ENCODE data around the gene GRIA4. TPM values are rescaled to one million over a fixed set of nuclear protein-coding genes. Genes with fewer than 3 reads are reported as not detected.

Gene GRIA4
- total RNA-seq, 5 donors from 2014 or later (not counting 1 experiment from before 2014, with no cell fraction given), result 0.09 TPM; not detected in 4

DNA sequence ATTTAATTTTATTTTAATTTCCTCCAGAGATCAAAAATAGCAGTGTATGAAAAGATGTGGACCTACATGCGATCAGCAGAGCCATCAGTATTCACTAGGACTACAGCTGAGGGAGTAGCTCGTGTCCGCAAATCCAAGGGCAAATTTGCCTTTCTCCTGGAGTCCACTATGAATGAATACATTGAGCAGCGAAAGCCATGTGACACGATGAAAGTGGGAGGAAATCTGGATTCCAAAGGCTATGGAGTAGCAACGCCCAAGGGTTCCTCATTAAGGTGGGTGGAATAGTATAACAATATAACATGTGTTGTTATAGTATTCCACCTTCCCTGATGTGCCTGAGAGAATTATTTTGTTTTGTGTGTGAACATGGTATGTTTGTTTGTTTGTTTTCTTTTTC is 323.8 kb downstream of the GRIA4 start:
- Mint-ChIP-seq H3K9me3 (no peaks in the 10 kb centered on the region), H3K27me3 (no peaks in the 10 kb centered on the region), H3K4me3 (no peak overlapping the region), H3K36me3 (no peaks in the 10 kb centered on the region), H3K4me1 (no peaks in the 10 kb centered on the region), H3K27ac (no peak overlapping the region)
- ChIA-PET CTCF (no interaction called here), POLR2A (no interaction called here)
- DNase-seq, result no peak
- 89% methylated on average over 4 of the region's 6 CpGs for whole genome bisulfite sequencing (ENCODE audit: insufficient coverage)
- Histone ChIP-seq H3K4me3 (ENCODE audit: control insufficient read depth in 1 of 2, extremely low read depth in 1 of 2, low read length in 1 of 2) (no peak overlapping the region), H3K4me1 (ENCODE audit: control insufficient read depth in 1 of 2, extremely low read depth in 1 of 2, insufficient read depth in 2 of 2, low read length in 2 of 2) (no peaks in the 10 kb centered on the region), H3K27ac (ENCODE audit: low read length) (no peak overlapping the region), H3K36me3 (ENCODE audit: control insufficient read depth in 2 of 2, extremely low read depth in 1 of 2, insufficient read depth in 1 of 2, low read length in 1 of 2) (no peaks in the 10 kb centered on the region), H3K27me3 (replicated peaks in 1 of 2; ENCODE audit: control insufficient read depth in 2 of 2, extremely low read depth in 1 of 2, insufficient read depth in 2 of 2, low read length in 1 of 2) (no peaks in the 10 kb centered on the region), H3K9me3 (no peaks in the 10 kb centered on the region)
- ATAC-seq (replicated peaks in 1 of 4), result no peak

- Mint-ChIP-seq H3K4me3 (no peak overlapping the region), H3K4me1 (no peaks in the 10 kb centered on the region), H3K36me3 (no peaks in the 10 kb centered on the region), H3K27ac (no peak overlapping the region), H3K9me3 (no peaks in the 10 kb centered on the region), H3K27me3 (no peaks in the 10 kb centered on the region)
- WGBS (ENCODE audit: insufficient coverage), result 50% methylated on average over 1 of the region's 2 CpGs
- Histone ChIP-seq H3K27ac (ENCODE audit: low read length) (no peak overlapping the region), H3K4me3 (ENCODE audit: control insufficient read depth in 1 of 2, extremely low read depth in 1 of 2, low read length in 1 of 2) (no peak overlapping the region), H3K4me1 (ENCODE audit: control insufficient read depth in 1 of 2, extremely low read depth in 1 of 2, insufficient read depth in 2 of 2, low read length in 2 of 2) (no peaks in the 10 kb centered on the region), H3K36me3 (ENCODE audit: control insufficient read depth in 2 of 2, extremely low read depth in 1 of 2, insufficient read depth in 1 of 2, low read length in 1 of 2) (no peaks in the 10 kb centered on the region), H3K27me3 (replicated peaks in 1 of 2; ENCODE audit: control insufficient read depth in 2 of 2, extremely low read depth in 1 of 2, insufficient read depth in 2 of 2, low read length in 1 of 2) (no peaks in the 10 kb centered on the region), H3K9me3 (no peaks in the 10 kb centered on the region)
- ATAC-seq (replicated peaks in 1 of 4) (no peak), DNase-seq (no peak)
- CTCF ChIA-PET, result no interaction called here
- POLR2A ChIA-PET, result no interaction called here
These were observed 325.9 kb downstream of the GRIA4 start for GRCh38 chr11:105935791-105936190.

DNA sequence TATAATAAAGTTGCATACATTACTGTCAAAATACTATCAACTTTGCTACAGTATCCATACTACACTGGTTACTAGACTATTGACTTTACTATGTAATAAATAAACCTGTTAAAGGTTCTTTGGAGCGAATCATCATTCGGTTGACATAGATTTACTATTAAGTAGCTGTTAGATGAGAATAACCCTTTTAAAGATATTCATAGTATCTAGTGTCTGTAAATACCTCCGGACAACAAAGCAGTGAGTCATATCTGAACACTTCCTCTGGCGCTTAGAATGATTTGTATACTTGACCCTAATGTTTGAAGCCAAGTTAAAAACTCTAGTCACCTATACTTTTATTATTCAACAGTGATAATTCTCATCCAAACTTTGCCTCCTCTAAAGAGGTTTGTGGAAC is 327.5 kb downstream of the GRIA4 start:
- H3K4me3 Mint-ChIP-seq, result no peak overlapping the region
- no peaks in the 10 kb centered on the region for H3K4me1 Mint-ChIP-seq
- CTCF ChIA-PET, result no interaction called here

GRCh38 chr11:105937738-105938137 is 327.9 kb downstream of the GRIA4 start:
- Mint-ChIP-seq H3K4me3 (no peak overlapping the region), H3K36me3 (no peaks in the 10 kb centered on the region), H3K4me1 (no peaks in the 10 kb centered on the region), H3K9me3 (no peaks in the 10 kb centered on the region), H3K27ac (no peak overlapping the region), H3K27me3 (no peaks in the 10 kb centered on the region)
- ChIA-PET POLR2A (no interaction called here), CTCF (no interaction called here)
- Histone ChIP-seq H3K27ac (ENCODE audit: low read length) (no peak overlapping the region), H3K36me3 (ENCODE audit: control insufficient read depth in 2 of 2, extremely low read depth in 1 of 2, insufficient read depth in 1 of 2, low read length in 1 of 2) (no peaks in the 10 kb centered on the region), H3K4me1 (ENCODE audit: control insufficient read depth in 1 of 2, extremely low read depth in 1 of 2, insufficient read depth in 2 of 2, low read length in 2 of 2) (no peaks in the 10 kb centered on the region), H3K27me3 (replicated peaks in 1 of 2; ENCODE audit: control insufficient read depth in 2 of 2, extremely low read depth in 1 of 2, insufficient read depth in 2 of 2, low read length in 1 of 2) (no peaks in the 10 kb centered on the region), H3K9me3 (no peaks in the 10 kb centered on the region), H3K4me3 (ENCODE audit: control insufficient read depth in 1 of 2, extremely low read depth in 1 of 2, low read length in 1 of 2) (no peak overlapping the region)
- 83% methylated on average over 1 of the region's 2 CpGs for WGBS (ENCODE audit: insufficient coverage)
- DNase-seq, result no peak
- ATAC-seq (replicated peaks in 1 of 4), result no peak

More for the DNA sequence above, 327.5 kb downstream of the GRIA4 start:
- DNase-seq (no peak), ATAC-seq (replicated peaks in 1 of 4) (no peak)
- WGBS (ENCODE audit: insufficient coverage), result no CpG with 5 or more reads among the region's 4 CpGs
- no peaks in the 10 kb centered on the region for H3K36me3 ChIP-seq (ENCODE audit: control insufficient read depth in 2 of 2, extremely low read depth in 1 of 2, insufficient read depth in 1 of 2, low read length in 1 of 2)
- no peaks in the 10 kb centered on the region for H3K4me1 ChIP-seq (ENCODE audit: control insufficient read depth in 1 of 2, extremely low read depth in 1 of 2, insufficient read depth in 2 of 2, low read length in 2 of 2)
- no peak overlapping the region for H3K4me3 ChIP-seq (ENCODE audit: control insufficient read depth in 1 of 2, extremely low read depth in 1 of 2, low read length in 1 of 2)
- no peaks in the 10 kb centered on the region for H3K9me3 ChIP-seq
- POLR2A ChIA-PET, result no interaction called here
- no peaks in the 10 kb centered on the region for H3K27me3 ChIP-seq (replicated peaks in 1 of 2; ENCODE audit: control insufficient read depth in 2 of 2, extremely low read depth in 1 of 2, insufficient read depth in 2 of 2, low read length in 1 of 2)
- Mint-ChIP-seq H3K9me3 (no peaks in the 10 kb centered on the region), H3K27me3 (no peaks in the 10 kb centered on the region), H3K27ac (no peak overlapping the region), H3K36me3 (no peaks in the 10 kb centered on the region)
- no peak overlapping the region for H3K27ac ChIP-seq (ENCODE audit: low read length)

- H3K4me3 ChIP-seq (ENCODE audit: control insufficient read depth in 1 of 2, extremely low read depth in 1 of 2, low read length in 1 of 2), result no peak overlapping the region
- ATAC-seq (replicated peaks in 1 of 4) (no peak), DNase-seq (no peak)
- Mint-ChIP-seq H3K27me3 (peaks cover 2 to 11% of the 10 kb centered on the region in 2 donors), H3K9me3 (no peaks in the 10 kb centered on the region), H3K27ac (no peak overlapping the region), H3K4me1 (no peaks in the 10 kb centered on the region), H3K36me3 (no peaks in the 10 kb centered on the region), H3K4me3 (no peak overlapping the region)
- no peak overlapping the region for H3K27ac ChIP-seq (ENCODE audit: low read length)
- no peaks in the 10 kb centered on the region for H3K27me3 ChIP-seq (replicated peaks in 1 of 2; ENCODE audit: control insufficient read depth in 2 of 2, extremely low read depth in 1 of 2, insufficient read depth in 2 of 2, low read length in 1 of 2)
- CTCF ChIA-PET, result no interaction called here
- POLR2A ChIA-PET, result no interaction called here
- H3K4me1 ChIP-seq (ENCODE audit: control insufficient read depth in 1 of 2, extremely low read depth in 1 of 2, insufficient read depth in 2 of 2, low read length in 2 of 2), result no peaks in the 10 kb centered on the region
- H3K9me3 ChIP-seq, result no peaks in the 10 kb centered on the region
- WGBS (ENCODE audit: insufficient coverage), result no CpG with 5 or more reads among the region's 2 CpGs
- no peaks in the 10 kb centered on the region for H3K36me3 ChIP-seq (ENCODE audit: control insufficient read depth in 2 of 2, extremely low read depth in 1 of 2, insufficient read depth in 1 of 2, low read length in 1 of 2)
These were observed 333.0 kb downstream of the GRIA4 start for GRCh38 chr11:105942921-105943320.

- ChIA-PET POLR2A (no interaction called here), CTCF (no interaction called here)
- WGBS (ENCODE audit: insufficient coverage), result no CpG with 5 or more reads among the region's 4 CpGs
- Mint-ChIP-seq H3K27me3 (peaks cover 3 to 8% of the 10 kb centered on the region in 2 donors), H3K4me1 (no peaks in the 10 kb centered on the region), H3K36me3 (no peaks in the 10 kb centered on the region), H3K4me3 (no peak overlapping the region), H3K27ac (no peak overlapping the region), H3K9me3 (no peaks in the 10 kb centered on the region)
- Histone ChIP-seq H3K9me3 (no peaks in the 10 kb centered on the region), H3K4me1 (ENCODE audit: control insufficient read depth in 1 of 2, extremely low read depth in 1 of 2, insufficient read depth in 2 of 2, low read length in 2 of 2) (no peaks in the 10 kb centered on the region), H3K4me3 (ENCODE audit: control insufficient read depth in 1 of 2, extremely low read depth in 1 of 2, low read length in 1 of 2) (no peak overlapping the region), H3K27me3 (replicated peaks in 1 of 2; ENCODE audit: control insufficient read depth in 2 of 2, extremely low read depth in 1 of 2, insufficient read depth in 2 of 2, low read length in 1 of 2) (no peaks in the 10 kb centered on the region), H3K36me3 (ENCODE audit: control insufficient read depth in 2 of 2, extremely low read depth in 1 of 2, insufficient read depth in 1 of 2, low read length in 1 of 2) (no peaks in the 10 kb centered on the region), H3K27ac (ENCODE audit: low read length) (no peak overlapping the region)
- no peak for ATAC-seq (replicated peaks in 1 of 4)
- DNase-seq, result no peak
These were observed 339.2 kb downstream of the GRIA4 start for GRCh38 chr11:105948918-105949590.

DNA sequence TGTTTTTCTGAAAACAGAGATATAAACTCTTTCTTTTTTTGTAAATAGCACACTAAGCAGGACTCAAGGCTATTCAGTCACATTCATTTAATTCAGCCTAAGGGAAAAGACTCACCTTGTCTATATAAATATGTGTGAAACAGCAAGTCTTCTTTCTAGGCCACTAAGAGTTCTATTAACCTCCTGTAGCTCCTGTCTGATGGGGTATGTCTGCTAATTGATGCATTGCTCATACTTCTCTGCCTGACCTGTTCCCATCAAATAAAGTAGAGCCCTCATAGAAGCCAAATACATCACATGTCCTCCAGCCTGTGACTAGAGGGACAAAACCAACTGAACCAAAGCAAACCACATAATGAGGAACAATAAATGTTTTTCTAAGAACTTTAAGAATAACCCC is 344.0 kb downstream of the GRIA4 start:
- no peak overlapping the region for H3K27ac Mint-ChIP-seq
- CTCF ChIA-PET, result no interaction called here
- ATAC-seq (replicated peaks in 1 of 4) (no peak), DNase-seq (no peak)
- H3K27ac ChIP-seq (ENCODE audit: low read length), result no peak overlapping the region
- H3K4me1 ChIP-seq (ENCODE audit: control insufficient read depth in 1 of 2, extremely low read depth in 1 of 2, insufficient read depth in 2 of 2, low read length in 2 of 2), result no peaks in the 10 kb centered on the region
- no peaks in the 10 kb centered on the region for H3K9me3 ChIP-seq
- H3K4me3 ChIP-seq (ENCODE audit: control insufficient read depth in 1 of 2, extremely low read depth in 1 of 2, low read length in 1 of 2), result no peak overlapping the region
- H3K36me3 ChIP-seq (ENCODE audit: control insufficient read depth in 2 of 2, extremely low read depth in 1 of 2, insufficient read depth in 1 of 2, low read length in 1 of 2), result no peaks in the 10 kb centered on the region
- H3K36me3 Mint-ChIP-seq, result no peaks in the 10 kb centered on the region
- H3K4me1 Mint-ChIP-seq, result no peaks in the 10 kb centered on the region
- H3K27me3 ChIP-seq (replicated peaks in 1 of 2; ENCODE audit: control insufficient read depth in 2 of 2, extremely low read depth in 1 of 2, insufficient read depth in 2 of 2, low read length in 1 of 2), result no peaks in the 10 kb centered on the region
- peaks cover 4 to 8% (median 5%) of the 10 kb centered on the region in 3 donors for H3K9me3 Mint-ChIP-seq
- POLR2A ChIA-PET, result no interaction called here
- H3K27me3 Mint-ChIP-seq, result peaks cover 0 to 2% of the 10 kb centered on the region in 2 donors
- no peak overlapping the region for H3K4me3 Mint-ChIP-seq
